HepG2 (cell line): ENCODE results near the gene CPEB4. TPM values are rescaled to one million over a fixed set of nuclear protein-coding genes. Genes with fewer than 3 reads are reported as not detected.

Source experiments
- AGO2 ChIP-seq: fragments of 200-400 bp; formaldehyde crosslinking; optimal IDR thresholded peaks from 2 replicates; pipeline ENCODE3; 2017; ENCODE audit warnings: mild to moderate bottlenecking, low read depth, low read length, moderate library complexity
- ATF4 ChIP-seq, 2 experiments: fragments of 450-650 bp in 1 of 2; sonication (generic) in 1 of 2; formaldehyde crosslinking; IDR thresholded peaks; 2 replicates each; pipeline versions ENCODE4 v1.5.0 to v1.8.0; 2020 to 2022; ENCODE audit warnings: mild to moderate bottlenecking in 1 of 2, missing genetic modification reagents in 1 of 2
- DNMT3B ChIP-seq: conservative IDR thresholded peaks from 2 replicates; pipeline ENCODE4 v1.6.1; 2016; ENCODE audit warnings: missing biosample characterization, control low read depth
- GATA4 ChIP-seq: sonication (generic); IDR thresholded peaks from 2 replicates; pipeline ENCODE4 v1.6.1; 2016; ENCODE audit warnings: antibody characterized with exemption, low read depth, borderline replicate concordance
- KAT7 ChIP-seq: IDR thresholded peaks from 2 replicates; pipeline ENCODE4 v1.6.1; 2018; ENCODE audit warnings: borderline replicate concordance, missing compliant biosample characterization
- LCORL ChIP-seq, 2 experiments: fragments of 450-650 bp in 1 of 2; sonication (generic) in 1 of 2; formaldehyde crosslinking in 1 of 2; IDR thresholded peaks; 2 replicates each; pipeline versions ENCODE4 v1.5.0 to v1.6.1; 2017 to 2020; ENCODE audit warnings: antibody characterized with exemption in 1 of 2, missing genetic modification reagents in 1 of 2
- MEIS1 ChIP-seq: sonication (generic); formaldehyde crosslinking; IDR thresholded peaks from 2 replicates; pipeline ENCODE4 v1.9.0; 2021; ENCODE audit warnings: mild to moderate bottlenecking, missing genetic modification reagents, moderate library complexity, borderline replicate concordance
- MTA1 ChIP-seq: sonication (generic); formaldehyde crosslinking; IDR thresholded peaks from 2 replicates; pipeline ENCODE4 v1.4.0; 2020; ENCODE audit warnings: missing genetic modification reagents, mild to moderate bottlenecking, borderline replicate concordance
- NFATC3 ChIP-seq: sonication (generic); formaldehyde crosslinking; IDR thresholded peaks from 2 replicates; pipeline ENCODE4 v1.5.1; 2020; ENCODE audit warnings: mild to moderate bottlenecking, missing genetic modification reagents
- NFKB2 ChIP-seq: sonication (generic); formaldehyde crosslinking; IDR thresholded peaks from 2 replicates; pipeline ENCODE4 v1.4.0; 2020; ENCODE audit warnings: missing genetic modification reagents, borderline replicate concordance
- PHF20 ChIP-seq: sonication (generic); formaldehyde crosslinking; IDR thresholded peaks from 2 replicates; pipeline ENCODE4 v1.5.0; 2020; ENCODE audit warnings: mild to moderate bottlenecking, missing genetic modification reagents
- SETDB1 ChIP-seq: sonication (generic); formaldehyde crosslinking; IDR thresholded peaks from 2 replicates; pipeline ENCODE4 v1.5.1; 2020; ENCODE audit warnings: missing genetic modification reagents, mild to moderate bottlenecking, borderline replicate concordance
- SIX1 ChIP-seq: sonication (generic); formaldehyde crosslinking; IDR thresholded peaks from 2 replicates; pipeline ENCODE4 v1.4.0; 2020; ENCODE audit warnings: missing genetic modification reagents, borderline replicate concordance
- SPEN ChIP-seq: sonication (generic); formaldehyde crosslinking; IDR thresholded peaks from 2 replicates; pipeline ENCODE4 v1.5.1; 2020; ENCODE audit warnings: low read depth, mild to moderate bottlenecking, missing genetic modification reagents
- ZC3H4 ChIP-seq: sonication (generic); formaldehyde crosslinking; IDR thresholded peaks from 2 replicates; pipeline ENCODE4 v1.4.0; 2020; ENCODE audit warnings: missing genetic modification reagents, borderline replicate concordance
- ZFX ChIP-seq: sonication (generic); formaldehyde crosslinking; IDR thresholded peaks from 2 replicates; pipeline ENCODE4 v1.4.0; 2020; ENCODE audit warnings: mild to moderate bottlenecking, low read depth, missing genetic modification reagents, moderate library complexity
- ZIK1 ChIP-seq: sonication (generic); formaldehyde crosslinking; IDR thresholded peaks from 2 replicates; pipeline ENCODE4 v1.5.0; 2020; ENCODE audit warnings: mild to moderate bottlenecking, low read depth, missing genetic modification reagents, borderline replicate concordance
- ZNF230 ChIP-seq: sonication (generic); formaldehyde crosslinking; IDR thresholded peaks from 2 replicates; pipeline ENCODE4 v1.4.0; 2020; ENCODE audit warnings: mild to moderate bottlenecking, missing genetic modification reagents
- ZNF451 ChIP-seq: sonication (generic); formaldehyde crosslinking; IDR thresholded peaks from 2 replicates; pipeline ENCODE4 v1.5.0; 2020; ENCODE audit warnings: mild to moderate bottlenecking, missing genetic modification reagents
- polyA plus RNA-seq, 8 experiments: library from polyadenylated mRNA; depleted of rRNA in 3 of 8; stranded (reverse) in 7 of 8; unstranded in 1 of 8; fragments of >200 nt; fragmentation: Illumina TruSeq in 4 of 8; extraction: Trizol in 4 of 8; gene quantifications; 2 replicates each; pipeline versions ENCODE4 v1.2.1 to v1.2.3, GENCODE V29; 2011 to 2016; ENCODE audit warnings: low read depth in 4 of 8, missing spikeins in 1 of 8, mixed read lengths in 1 of 8; ENCODE audit not compliant: insufficient read depth in 1 of 8
- total RNA-seq, 5 experiments: library from RNA; depleted of rRNA; stranded (reverse); fragments of >200 nt; fragmentation: Illumina TruSeq; extraction: Trizol; gene quantifications; 2 replicates each; pipeline ENCODE4 v1.2.3, GENCODE V29; 2016; ENCODE audit warnings: low read depth in 1 of 5
- TF ChIP-seq, protein P1 (sequence below), 2 experiments: sonication (generic) in 1 of 2; formaldehyde crosslinking in 1 of 2; IDR thresholded peaks; 2 replicates each; pipeline versions ENCODE4 v1.4.0 to v1.6.1; 2018 to 2020; ENCODE audit warnings: missing genetic modification reagents in 2 of 2, borderline replicate concordance in 1 of 2, low read depth in 1 of 2, mild to moderate bottlenecking in 1 of 2, missing biosample characterization in 1 of 2
- TF ChIP-seq, protein P2 (sequence below): sonication (generic); formaldehyde crosslinking; conservative IDR thresholded peaks from 2 replicates; pipeline ENCODE4 v1.8.0; 2022; ENCODE audit warnings: missing genetic modification reagents
- TF ChIP-seq, protein P3 (sequence below): sonication (generic); formaldehyde crosslinking; conservative IDR thresholded peaks from 2 replicates; pipeline ENCODE4 v1.8.1; 2023; ENCODE audit warnings: missing genetic modification reagents
- TF ChIP-seq, protein P4 (sequence below): sonication (generic); formaldehyde crosslinking; IDR thresholded peaks from 2 replicates; pipeline ENCODE4 v1.5.1; 2020; ENCODE audit warnings: mild to moderate bottlenecking, missing genetic modification reagents, borderline replicate concordance

Gene CPEB4
- total and polyA plus RNA-seq, 2 of the 13 experiments (the other 11 are each of a cell fraction or from before 2014, with no cell fraction given) = 7.7 to 26.7 TPM

DNA sequence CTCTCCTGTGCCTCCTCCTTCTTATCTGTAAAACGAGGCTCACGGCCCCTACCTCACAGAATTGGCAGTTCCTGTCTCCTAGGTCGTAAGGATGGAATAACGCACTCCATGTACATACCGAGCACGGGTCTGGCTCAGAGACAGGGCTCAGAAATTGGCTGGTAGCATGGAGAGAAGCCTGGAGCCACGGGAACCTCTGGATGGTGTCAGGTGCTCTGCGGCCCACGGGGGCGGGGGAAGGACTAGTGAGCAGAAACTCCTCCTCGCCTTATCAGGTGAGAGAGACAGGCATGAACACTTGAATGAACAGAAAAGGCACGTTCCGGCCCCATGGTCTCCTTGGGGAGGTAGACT is 85.4 kb downstream of the CPEB4 start (continued):
- no peak for TF ChIP-seq SETDB1
- no peak for TF ChIP-seq ZNF230
- no peak for TF ChIP-seq ZC3H4 (CRISPR knock-in tag)
- TF ChIP-seq MEIS1 = no peak
- no peak for TF ChIP-seq GATA4
- no peak for TF ChIP-seq MTA1
- TF ChIP-seq LCORL (IDR thresholded peaks at IDR 0.05) = no peak
- no peak for TF ChIP-seq LCORL (CRISPR knock-in tag; IDR thresholded peaks at IDR 0.05)
- TF ChIP-seq, protein P1, sequence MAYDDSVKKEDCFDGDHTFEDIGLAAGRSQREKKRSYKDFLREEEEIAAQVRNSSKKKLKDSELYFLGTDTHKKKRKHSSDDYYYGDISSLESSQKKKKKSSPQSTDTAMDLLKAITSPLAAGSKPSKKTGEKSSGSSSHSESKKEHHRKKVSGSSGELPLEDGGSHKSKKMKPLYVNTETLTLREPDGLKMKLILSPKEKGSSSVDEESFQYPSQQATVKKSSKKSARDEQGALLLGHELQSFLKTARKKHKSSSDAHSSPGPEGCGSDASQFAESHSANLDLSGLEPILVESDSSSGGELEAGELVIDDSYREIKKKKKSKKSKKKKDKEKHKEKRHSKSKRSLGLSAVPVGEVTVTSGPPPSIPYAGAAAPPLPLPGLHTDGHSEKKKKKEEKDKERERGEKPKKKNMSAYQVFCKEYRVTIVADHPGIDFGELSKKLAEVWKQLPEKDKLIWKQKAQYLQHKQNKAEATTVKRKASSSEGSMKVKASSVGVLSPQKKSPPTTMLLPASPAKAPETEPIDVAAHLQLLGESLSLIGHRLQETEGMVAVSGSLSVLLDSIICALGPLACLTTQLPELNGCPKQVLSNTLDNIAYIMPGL (CRISPR knock-in tag; IDR thresholded peaks at IDR 0.05; ENCODE audit: borderline replicate concordance in 1 of 2, low read depth in 1 of 2) = 0 out of 4 replicates have a peak, but pooled peaks of 1 of the 2 experiments have one; percentile 46
- TF ChIP-seq ZNF451 (CRISPR knock-in tag) = peak; percentile 46; the same call in 1 of the 2 replicates
- no peak for TF ChIP-seq NFKB2 (CRISPR knock-in tag)
- TF ChIP-seq ATF4 (CRISPR knock-in tag; IDR thresholded peaks at IDR 0.05) = no peak
- TF ChIP-seq, protein P2, sequence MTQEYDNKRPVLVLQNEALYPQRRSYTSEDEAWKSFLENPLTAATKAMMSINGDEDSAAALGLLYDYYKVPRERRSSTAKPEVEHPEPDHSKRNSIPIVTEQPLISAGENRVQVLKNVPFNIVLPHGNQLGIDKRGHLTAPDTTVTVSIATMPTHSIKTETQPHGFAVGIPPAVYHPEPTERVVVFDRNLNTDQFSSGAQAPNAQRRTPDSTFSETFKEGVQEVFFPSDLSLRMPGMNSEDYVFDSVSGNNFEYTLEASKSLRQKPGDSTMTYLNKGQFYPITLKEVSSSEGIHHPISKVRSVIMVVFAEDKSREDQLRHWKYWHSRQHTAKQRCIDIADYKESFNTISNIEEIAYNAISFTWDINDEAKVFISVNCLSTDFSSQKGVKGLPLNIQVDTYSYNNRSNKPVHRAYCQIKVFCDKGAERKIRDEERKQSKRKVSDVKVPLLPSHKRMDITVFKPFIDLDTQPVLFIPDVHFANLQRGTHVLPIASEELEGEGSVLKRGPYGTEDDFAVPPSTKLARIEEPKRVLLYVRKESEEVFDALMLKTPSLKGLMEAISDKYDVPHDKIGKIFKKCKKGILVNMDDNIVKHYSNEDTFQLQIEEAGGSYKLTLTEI = no peak
- TF ChIP-seq AGO2 = no peak
- TF ChIP-seq PHF20 (CRISPR knock-in tag) = no peak
- TF ChIP-seq KAT7 (CRISPR knock-in tag) = no peak
- TF ChIP-seq, protein P3, sequence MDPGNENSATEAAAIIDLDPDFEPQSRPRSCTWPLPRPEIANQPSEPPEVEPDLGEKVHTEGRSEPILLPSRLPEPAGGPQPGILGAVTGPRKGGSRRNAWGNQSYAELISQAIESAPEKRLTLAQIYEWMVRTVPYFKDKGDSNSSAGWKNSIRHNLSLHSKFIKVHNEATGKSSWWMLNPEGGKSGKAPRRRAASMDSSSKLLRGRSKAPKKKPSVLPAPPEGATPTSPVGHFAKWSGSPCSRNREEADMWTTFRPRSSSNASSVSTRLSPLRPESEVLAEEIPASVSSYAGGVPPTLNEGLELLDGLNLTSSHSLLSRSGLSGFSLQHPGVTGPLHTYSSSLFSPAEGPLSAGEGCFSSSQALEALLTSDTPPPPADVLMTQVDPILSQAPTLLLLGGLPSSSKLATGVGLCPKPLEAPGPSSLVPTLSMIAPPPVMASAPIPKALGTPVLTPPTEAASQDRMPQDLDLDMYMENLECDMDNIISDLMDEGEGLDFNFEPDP = no peak
- no peak for TF ChIP-seq NFATC3 (CRISPR knock-in tag)
- 0 out of 2 replicates have a peak, but pooled peaks have one; percentile 32 for TF ChIP-seq ZFX (CRISPR knock-in tag)
- TF ChIP-seq SPEN = no peak; the same call in 1 of the 2 replicates
- TF ChIP-seq DNMT3B (CRISPR knock-in tag) = 0 out of 2 replicates have a peak, but pooled peaks have one; percentile 50
- TF ChIP-seq ZIK1 (CRISPR knock-in tag) = no peak
- TF ChIP-seq SIX1 (CRISPR knock-in tag) = no peak
- TF ChIP-seq, protein P4, sequence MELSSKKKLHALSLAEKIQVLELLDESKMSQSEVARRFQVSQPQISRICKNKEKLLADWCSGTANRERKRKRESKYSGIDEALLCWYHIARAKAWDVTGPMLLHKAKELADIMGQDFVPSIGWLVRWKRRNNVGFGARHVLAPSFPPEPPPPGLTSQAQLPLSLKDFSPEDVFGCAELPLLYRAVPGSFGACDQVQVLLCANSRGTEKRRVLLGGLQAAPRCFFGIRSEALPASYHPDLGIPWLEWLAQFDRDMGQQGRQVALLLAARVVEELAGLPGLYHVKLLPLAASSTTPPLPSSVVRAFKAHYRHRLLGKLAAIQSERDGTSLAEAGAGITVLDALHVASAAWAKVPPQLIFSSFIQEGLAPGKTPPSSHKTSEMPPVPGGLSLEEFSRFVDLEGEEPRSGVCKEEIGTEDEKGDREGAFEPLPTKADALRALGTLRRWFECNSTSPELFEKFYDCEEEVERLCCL (CRISPR knock-in tag) = no peak
